Stimulated activated CD4-positive, alpha-beta T cell treated with anti-CD3 and anti-CD28 coated beads, Interleukin-1b, Interleukin-23, amount 100 ng/mL, for 24 hours (primary cell): ENCODE results near the gene MARS1.

Source experiments
- DNase-seq, 4 experiments: peaks; one replicate each; pipeline ENCODE4 v3.0.0-alpha.2; 2020; ENCODE audit warnings: low read depth in 4 of 4, low spot score in 1 of 4

Gene MARS1

GRCh38 chr12:57456737-57457490, 31.0 kb upstream of the MARS1 start:
- no peak for DNase-seq

GRCh38 chr12:57458665-57459054, 29.2 kb upstream of the MARS1 start:
- no peak for DNase-seq

GRCh38 chr12:57459055-57459749, 28.7 kb upstream of the MARS1 start:
- peak; percentile 86 to 95 (median 92) for DNase-seq

- DNase-seq: no peak
Measured at GRCh38 chr12:57459750-57460467, 28.0 kb upstream of the MARS1 start, which contains the start of gene GLI1. TSS of gene GLI1 (plus strand) at chr12:57459785. CDS start at chr12:57463692, 3,907 bp downstream.

- DNase-seq: no peak
Measured at GRCh38 chr12:57460468-57460784, 27.4 kb upstream of the MARS1 start.

- no peak for DNase-seq
Measured at GRCh38 chr12:57460841-57461275, 27.0 kb upstream of the MARS1 start.

GRCh38 chr12:57461276-57461916, 26.5 kb upstream of the MARS1 start:
- DNase-seq: no peak

GRCh38 chr12:57461917-57462250, 26.0 kb upstream of the MARS1 start:
- no peak for DNase-seq

- peak; percentile 79 to 86 (median 84) for DNase-seq
Measured at GRCh38 chr12:57462251-57462911, 25.5 kb upstream of the MARS1 start.

GRCh38 chr12:57462912-57463253, 25.0 kb upstream of the MARS1 start:
- no peak for DNase-seq

- no peak for DNase-seq
Measured at GRCh38 chr12:57464569-57464968, 23.3 kb upstream of the MARS1 start.

- DNase-seq: no peak
Measured at GRCh38 chr12:57465030-57465746, 22.7 kb upstream of the MARS1 start.

GRCh38 chr12:57465747-57466505, 21.9 kb upstream of the MARS1 start:
- DNase-seq: no peak

GRCh38 chr12:57467212-57467874, 20.5 kb upstream of the MARS1 start:
- DNase-seq: no peak

- DNase-seq: no peak
Measured at GRCh38 chr12:57467915-57468314, 20.0 kb upstream of the MARS1 start.

GRCh38 chr12:57469296-57470164, 18.3 kb upstream of the MARS1 start:
- DNase-seq: no peak

- DNase-seq: no peak
Measured at GRCh38 chr12:57470286-57470969, 17.4 kb upstream of the MARS1 start.
